MV-4-11 (cell line): Measurements from ENCODE around the gene RAB31.
"Not testable (repeated sequence)": the region's sequence is repeated elsewhere in the genome, so short reads cannot be mapped to it uniquely, and the experiment has no call there.

Experiments
- DNase-seq: peaks from one replicate; lab custom pipeline; 2025; lab: John Stamatoyannopoulos, UW

RAB31 gene

DNA sequence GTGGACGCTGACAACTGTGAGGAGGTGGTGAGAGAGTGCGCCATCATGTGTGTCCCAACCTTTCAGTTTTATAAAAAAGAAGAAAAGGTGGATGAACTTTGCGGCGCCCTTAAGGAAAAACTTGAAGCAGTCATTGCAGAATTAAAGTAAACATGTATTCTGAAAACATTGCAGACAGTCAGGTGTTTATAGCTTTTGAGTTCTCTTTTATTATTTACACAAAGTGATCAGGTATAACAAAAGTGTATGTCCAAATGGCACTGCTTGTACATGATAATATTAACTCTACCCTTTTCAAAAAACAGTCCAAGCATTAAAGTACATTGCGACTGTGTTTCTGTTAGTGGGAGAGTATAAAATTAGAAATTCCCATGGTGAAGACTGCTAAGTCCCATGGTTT, 179.9 kb downstream of the RAB31 start:
- DNase-seq: no peak

GRCh38 chr18:9890196-9890595, 182.1 kb downstream of the RAB31 start:
- DNase-seq: no peak

DNA sequence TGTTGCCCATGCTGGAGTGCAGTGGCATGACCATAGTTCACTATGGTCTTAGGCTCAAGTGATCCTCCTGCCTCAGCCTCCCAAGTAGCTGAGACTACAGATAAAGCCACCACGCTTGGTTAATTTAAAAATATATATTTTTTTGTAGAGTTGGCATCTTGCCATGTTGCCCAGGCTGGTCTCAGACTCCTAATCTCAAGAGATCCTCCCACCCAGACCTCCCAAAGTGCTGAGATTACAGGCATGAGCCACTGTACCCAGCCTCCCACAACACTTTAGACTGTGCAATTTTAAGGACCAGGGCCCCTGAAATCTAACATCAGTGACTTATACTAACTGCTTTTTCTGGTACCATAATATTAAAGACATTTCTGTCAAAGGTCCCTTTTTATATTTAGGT, 182.9 kb downstream of the RAB31 start:
- no peak for DNase-seq

DNA sequence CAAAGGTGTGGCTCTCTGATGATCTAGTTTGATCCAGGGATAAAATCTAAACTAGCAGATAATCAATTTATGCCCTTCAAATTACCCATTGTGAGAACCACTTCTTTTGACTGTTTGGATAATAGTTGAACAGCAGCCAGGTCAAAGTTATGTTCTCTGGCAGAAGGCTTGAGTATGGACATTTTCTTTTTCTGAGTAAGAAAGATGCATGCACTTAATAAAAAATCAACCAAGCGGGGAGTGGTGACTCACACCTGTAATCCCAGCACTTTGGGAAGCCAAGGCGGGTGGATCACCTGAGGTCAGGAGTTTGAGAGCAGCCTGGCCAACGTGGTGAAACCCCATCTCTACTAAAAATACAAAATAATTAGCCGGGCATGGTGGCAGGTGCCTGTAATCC, 183.4 kb downstream of the RAB31 start:
- DNase-seq: not testable (repeated sequence)

DNA sequence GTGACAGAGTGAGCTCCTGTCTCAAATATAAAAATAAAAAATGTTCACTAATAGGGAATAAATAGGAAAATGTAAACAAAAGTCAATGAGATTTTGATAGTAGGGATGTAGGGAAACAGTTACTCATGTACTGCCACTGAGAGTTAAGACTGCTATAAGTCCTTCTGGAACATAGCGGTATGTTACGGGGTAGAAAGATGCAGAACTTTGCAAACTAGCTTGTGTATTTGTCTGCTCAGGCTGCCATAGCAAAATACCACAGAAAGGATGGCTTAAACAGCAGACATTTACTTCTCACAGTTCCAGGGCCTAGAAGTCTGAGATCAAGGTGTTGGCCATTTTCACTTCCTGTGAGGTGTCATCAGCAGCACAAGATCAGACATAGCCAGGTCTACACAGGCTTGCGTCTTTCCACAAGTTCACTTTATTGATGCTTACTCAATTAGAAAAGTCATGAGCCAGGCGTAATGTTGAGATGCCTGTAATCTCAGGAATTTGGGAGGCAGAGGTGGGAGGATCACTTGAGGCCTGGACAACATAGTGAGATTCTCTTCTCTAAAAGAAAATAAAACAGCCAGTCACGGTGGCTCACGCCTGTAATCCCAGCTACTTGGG, 186.5 kb downstream of the RAB31 start:
- no peak for DNase-seq

- DNase-seq: no peak
These were observed 189.0 kb downstream of the RAB31 start for GRCh38 chr18:9897129-9897528.

DNA sequence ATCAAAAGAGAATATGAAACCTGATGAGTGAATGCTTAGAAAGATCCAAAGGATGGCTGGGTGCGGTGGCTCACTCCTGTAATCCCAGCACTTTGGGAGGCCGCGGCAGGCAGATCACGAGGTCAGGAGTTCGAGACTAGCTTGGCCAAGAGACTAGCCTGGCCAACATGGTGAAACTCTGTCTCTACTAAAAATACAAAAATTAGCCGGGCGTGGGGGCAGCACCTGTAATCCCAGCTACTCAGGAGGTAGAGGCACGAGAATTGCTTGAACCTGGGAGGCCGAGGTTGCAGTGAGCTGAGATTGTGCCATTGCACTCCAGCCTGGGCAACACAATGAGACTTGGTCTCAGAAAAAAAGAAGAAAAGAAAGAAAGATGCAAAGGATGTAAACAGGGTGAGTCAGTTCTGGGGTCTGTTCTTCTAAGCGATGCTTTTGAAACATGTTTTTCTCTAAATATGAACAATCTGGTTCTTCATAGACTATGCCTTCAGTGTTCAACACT, 189.7 kb downstream of the RAB31 start:
- DNase-seq: not testable (repeated sequence)

DNA sequence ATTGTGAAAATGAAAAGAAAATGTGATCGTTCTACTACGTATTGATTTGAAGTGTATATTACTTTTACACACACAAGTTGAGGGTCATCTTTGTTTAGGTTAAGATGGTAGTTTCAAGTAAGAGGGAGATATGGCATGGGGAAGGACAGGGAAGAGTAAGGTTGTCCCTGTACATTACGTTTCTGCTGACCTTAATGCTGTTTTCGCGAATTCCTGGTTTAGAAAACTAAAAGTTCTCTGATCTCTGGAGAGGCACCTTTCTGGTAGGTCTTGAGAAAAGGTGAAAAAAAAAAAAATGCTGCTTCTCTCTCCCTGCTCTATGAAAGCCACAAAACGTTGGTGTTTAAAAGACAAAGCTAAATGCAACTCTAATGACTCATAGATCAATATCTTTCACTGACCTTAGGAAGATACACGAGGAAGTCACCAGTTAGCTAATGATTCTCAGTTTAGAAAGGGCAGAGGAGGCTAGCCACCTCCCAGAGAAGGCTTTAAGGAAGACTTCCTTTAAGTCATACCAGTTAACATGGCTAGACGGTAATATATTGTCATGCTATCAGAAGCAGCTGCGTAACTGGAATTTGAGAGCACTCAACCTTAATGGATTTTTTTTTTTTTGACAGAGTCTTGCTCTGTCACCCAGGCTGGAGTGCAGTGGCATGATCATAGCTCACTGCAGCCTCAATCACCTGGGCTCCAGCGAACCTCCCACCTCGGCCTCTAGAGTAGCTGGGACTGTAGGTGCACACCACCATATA, 190.9 kb downstream of the RAB31 start:
- DNase-seq: peak; percentile 84

DNA sequence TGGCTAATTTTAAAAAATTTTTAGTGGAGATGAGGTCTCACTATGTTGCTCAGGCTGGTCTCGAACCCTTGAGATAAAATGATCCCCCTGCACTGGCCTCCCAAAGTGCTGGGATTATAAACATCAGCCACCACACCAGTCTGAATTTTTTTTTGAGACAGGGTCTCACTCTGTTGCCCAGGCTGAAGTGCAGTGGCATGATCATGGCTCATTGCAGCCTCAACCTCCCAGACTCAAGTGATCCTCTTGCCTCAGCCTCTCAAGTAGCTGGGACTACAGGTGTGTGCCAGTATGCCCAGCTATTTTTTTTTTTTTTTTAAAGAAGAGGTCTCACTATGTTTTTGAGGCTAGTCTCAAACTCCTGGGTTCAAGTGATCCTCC, 191.4 kb downstream of the RAB31 start:
- not testable (repeated sequence) for DNase-seq

DNA sequence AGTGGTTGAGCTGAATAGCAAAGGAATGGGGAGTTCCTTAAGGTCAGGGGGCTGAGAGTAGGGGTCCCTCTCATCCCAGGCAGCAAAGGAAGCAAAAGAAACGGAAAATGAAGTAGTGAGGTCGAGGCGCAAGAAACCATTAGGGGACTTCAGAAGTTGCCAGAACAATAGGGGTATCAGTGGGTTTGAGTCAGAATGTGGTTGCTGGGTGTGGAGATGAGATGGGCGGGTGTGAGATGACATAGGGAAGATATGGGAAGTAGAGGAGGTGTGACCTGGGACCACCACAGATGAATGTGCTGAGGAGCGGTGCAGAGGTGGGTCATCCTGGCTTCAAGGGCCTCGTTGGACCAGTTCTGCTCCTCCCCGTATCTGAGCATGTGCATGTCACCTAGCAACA, 192.6 kb downstream of the RAB31 start:
- no peak for DNase-seq

GRCh38 chr18:9901377-9901776, 193.3 kb downstream of the RAB31 start:
- DNase-seq: no peak

DNA sequence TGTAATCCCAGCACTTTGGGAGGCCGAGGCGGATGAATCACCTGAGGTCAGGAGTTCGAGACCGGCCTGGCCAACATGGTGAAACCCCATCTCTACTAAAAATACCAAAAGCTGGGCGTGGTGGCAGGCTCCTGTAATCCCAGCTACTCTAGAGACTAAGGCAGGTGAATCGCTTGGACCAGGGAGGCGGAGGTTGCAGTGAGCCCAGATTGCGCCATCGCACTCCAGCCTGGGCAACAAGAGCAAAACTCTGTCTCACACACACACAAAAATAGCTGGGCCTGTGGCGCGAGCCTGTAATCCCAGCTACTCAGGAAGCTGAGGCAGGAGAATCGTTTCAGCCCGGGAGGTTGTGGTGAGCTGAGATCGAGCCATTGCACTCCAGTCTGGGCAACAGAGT, 194.2 kb downstream of the RAB31 start:
- peak; percentile 69 for DNase-seq

DNA sequence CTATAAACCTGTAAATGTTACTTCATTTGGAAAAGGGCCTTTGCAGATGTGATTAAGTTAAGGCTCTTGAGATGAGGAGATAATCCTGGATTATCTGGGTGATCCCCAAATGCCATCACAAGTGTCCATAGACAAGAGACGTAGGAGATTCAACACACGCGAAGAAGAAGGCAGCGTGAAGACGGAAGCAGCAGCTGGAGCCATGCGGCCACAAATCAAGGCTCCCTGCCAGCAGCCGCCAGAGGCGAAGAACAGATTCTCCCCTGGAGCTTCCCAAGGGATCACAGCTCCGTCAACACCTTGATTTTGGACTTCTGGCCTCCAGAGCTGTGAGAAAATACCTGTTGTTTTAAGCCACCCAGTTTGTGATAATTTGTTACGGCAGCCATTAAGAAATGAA, 194.7 kb downstream of the RAB31 start:
- no peak for DNase-seq

DNA sequence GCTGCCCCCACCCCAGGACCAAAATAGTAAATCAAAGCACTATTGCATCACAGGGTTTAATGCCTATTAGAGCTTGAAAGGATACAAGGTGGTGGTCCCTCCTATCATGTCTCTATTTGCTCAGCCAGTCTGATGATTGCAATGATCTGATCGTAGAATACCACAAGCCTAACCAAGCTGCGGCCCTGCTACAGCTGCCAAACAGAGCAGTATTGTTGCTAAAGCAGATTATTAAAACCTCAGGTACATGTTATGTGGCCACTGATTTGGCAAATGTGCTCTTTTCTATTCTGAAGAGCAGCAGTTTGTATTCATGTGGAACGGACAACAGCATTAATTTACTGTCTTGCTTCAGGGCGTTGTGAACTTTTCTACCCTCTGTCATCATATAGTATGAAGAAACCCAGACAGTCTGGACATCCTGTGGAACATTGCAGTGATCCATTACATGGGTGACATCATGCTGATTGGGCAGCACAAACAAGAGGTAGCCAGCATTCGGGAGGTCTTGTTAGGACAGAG, 197.4 kb downstream of the RAB31 start:
- DNase-seq: peak; percentile 35

GRCh38 chr18:9906481-9906880, 198.4 kb downstream of the RAB31 start:
- peak; percentile 90 for DNase-seq

DNA sequence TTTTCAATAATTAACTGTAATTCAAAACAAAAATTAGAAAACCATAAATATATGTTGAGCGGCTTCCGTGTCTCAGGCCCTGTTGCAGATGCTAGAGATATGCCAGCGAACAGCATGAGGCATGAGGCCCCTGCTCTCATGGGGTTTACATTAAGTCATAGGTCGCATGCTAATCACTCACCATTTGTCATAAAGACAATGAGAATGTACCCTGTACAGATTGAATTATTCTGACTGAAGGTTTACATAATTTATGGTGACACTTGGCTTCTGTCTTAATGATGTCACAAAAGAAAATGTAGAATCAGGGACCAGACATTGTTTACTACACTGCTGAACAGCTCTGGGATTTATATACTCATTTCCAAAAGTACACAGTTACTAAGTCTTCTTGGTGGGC, 199.8 kb downstream of the RAB31 start:
- DNase-seq: no peak

- no peak for DNase-seq
These were observed 202.0 kb downstream of the RAB31 start for GRCh38 chr18:9910071-9910470.

DNA sequence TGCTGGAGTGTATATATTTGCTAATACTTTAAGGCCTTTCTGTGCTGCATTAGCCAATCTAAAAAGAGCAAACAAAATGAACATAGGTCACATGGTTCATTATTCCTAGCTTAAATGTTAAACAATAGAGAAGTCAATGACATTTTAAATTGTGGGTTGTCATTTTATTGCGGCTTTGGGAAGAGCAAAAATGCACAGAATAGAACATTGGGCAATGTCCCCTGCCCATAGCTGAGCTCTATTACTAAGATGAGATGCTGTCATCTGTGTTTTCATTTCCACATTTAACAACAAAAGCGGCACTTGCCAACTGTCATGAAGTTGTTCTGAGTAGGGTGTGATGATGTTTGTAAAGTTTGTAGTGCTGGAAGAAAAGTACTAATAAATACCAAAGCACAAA, 202.6 kb downstream of the RAB31 start:
- peak; percentile 94 for DNase-seq

- DNase-seq: no peak
These were observed 203.1 kb downstream of the RAB31 start for GRCh38 chr18:9911226-9911625.
